ENCODE results near the gene SERPINA3.

DNA sequence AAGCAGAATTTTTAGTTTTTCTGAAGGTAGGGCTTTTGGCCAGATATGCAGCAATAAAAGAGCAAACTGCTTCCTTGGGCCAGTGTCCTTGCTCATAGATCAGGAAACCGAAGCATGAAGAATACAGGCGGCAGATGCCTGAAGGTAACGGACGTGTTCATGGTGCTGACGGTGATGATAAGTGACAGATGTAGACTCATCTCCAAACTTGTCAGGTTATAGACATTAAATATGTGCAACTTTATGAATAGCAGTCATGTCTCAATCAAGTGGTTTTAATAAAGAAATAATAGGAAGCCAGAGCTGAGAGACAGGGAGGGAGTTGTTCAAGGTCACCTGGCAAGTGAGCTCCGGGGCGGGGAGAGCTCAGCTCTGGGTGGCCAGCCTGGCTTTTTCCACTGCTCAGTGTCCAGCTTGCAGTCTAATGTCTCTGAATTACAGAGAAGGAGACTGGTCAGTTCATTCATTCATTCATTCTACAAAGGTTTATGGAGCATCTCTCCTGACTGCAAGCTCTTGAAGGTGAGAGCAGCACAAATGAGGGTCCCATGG is 29.9 kb upstream of the SERPINA3 start:
- no peak for TF ChIP-seq CTCF (conservative IDR thresholded peaks at IDR 0.05; ENCODE audit: low read depth, low read length)
- no peak for TF ChIP-seq EZH2 (IDR thresholded peaks at IDR 0.05; ENCODE audit: low read length, unreplicated experiment)
